ENCODE measurements around the gene KCTD4.

- TF ChIP-seq POLR2A (IDR thresholded peaks at IDR 0.05) (no peak), CTCF (IDR thresholded peaks at IDR 0.05) (no peak)
Observed at GRCh38 chr13:45199711-45200110, 1.1 kb downstream of the KCTD4 start.
